DOHH2 (cell line): Measurements from ENCODE around the gene TPD52L2.

Experiments used
- H3F3A ChIP-seq: fragments of 200-600 bp; sonication (generic), shearing (Covaris generic); 2 replicates; pipeline ENCODE4 v1.6.0; 2016; ENCODE audit warnings: antibody characterized with exemption, mild to moderate bottlenecking; ENCODE audit not compliant: control insufficient read depth, insufficient read depth
- H3K27ac ChIP-seq: fragments of 200-600 bp; sonication (generic); 2 replicates; pipeline ENCODE4 v1.5.1; 2014; ENCODE audit warnings: low read depth, mild to moderate bottlenecking, low read length, moderate library complexity
- H3K27me3 ChIP-seq: fragments of 200-600 bp; sonication (generic); 2 replicates; pipeline ENCODE4 v1.6.1; 2014; ENCODE audit warnings: mild to moderate bottlenecking, low read length, mixed read lengths; ENCODE audit not compliant: control insufficient read depth
- H3K36me3 ChIP-seq: fragments of 200-600 bp; sonication (generic); 2 replicates; pipeline ENCODE4 v1.6.1; 2014; ENCODE audit warnings: mild to moderate bottlenecking, low read length, moderate library complexity, mixed read lengths; ENCODE audit not compliant: control insufficient read depth
- H3K4me1 ChIP-seq: fragments of 200-600 bp; sonication (generic); 2 replicates; pipeline ENCODE4 v1.6.1; 2014; ENCODE audit warnings: mild to moderate bottlenecking, low read length, mixed read lengths; ENCODE audit not compliant: control insufficient read depth
- H3K4me2 ChIP-seq: fragments of 200-600 bp; sonication (generic); 2 replicates; pipeline ENCODE4 v1.6.0; 2014; ENCODE audit warnings: mild to moderate bottlenecking, low read length, moderate library complexity
- H3K4me3 ChIP-seq: fragments of 200-600 bp; sonication (generic); 2 replicates; pipeline ENCODE4 v1.5.1; 2014; ENCODE audit warnings: mild to moderate bottlenecking, low read length, mixed read lengths
- H3K79me2 ChIP-seq: fragments of 200-600 bp; sonication (generic); 2 replicates; pipeline ENCODE4 v1.6.1; 2014; ENCODE audit warnings: mild to moderate bottlenecking, low read length, mixed read lengths; ENCODE audit not compliant: control insufficient read depth
- H3K9me2 ChIP-seq: fragments of 200-600 bp; sonication (generic); replicated peaks from 2 replicates; pipeline ENCODE4 v1.6.1; 2014; ENCODE audit warnings: mild to moderate bottlenecking, low read length, mixed read lengths; ENCODE audit not compliant: control insufficient read depth
- H3K9me3 ChIP-seq: fragments of 200-600 bp; sonication (generic); 2 replicates; pipeline ENCODE4 v1.6.1; 2014; ENCODE audit warnings: antibody characterized with exemption, low read length, mixed read lengths; ENCODE audit not compliant: control insufficient read depth, insufficient read depth
- H4K20me1 ChIP-seq: fragments of 200-600 bp; sonication (generic); 2 replicates; pipeline ENCODE4 v1.6.0; 2014; ENCODE audit warnings: low read depth, mild to moderate bottlenecking, antibody characterized with exemption, low read length, moderate library complexity; ENCODE audit not compliant: control insufficient read depth, insufficient read depth
- EZH2phosphoT487 ChIP-seq: fragments of 200-600 bp; sonication (generic); IDR thresholded peaks from 2 replicates; pipeline ENCODE4 v1.6.1; 2017; ENCODE audit warnings: borderline replicate concordance, mild to moderate bottlenecking, antibody characterized with exemption, low read length, moderate library complexity, mixed read lengths
- TF ChIP-seq, protein P1 (sequence below): fragments of 200-600 bp; sonication (generic); IDR thresholded peaks from one replicate; pipeline ENCODE4 v1.5.1; 2014; ENCODE audit warnings: antibody characterized with exemption, mild to moderate bottlenecking, low read depth, low read length; ENCODE audit not compliant: poor library complexity, severe bottlenecking

TPD52L2 gene

GRCh38 chr20:63835021-63835858, 29.8 kb upstream of the TPD52L2 start:
- Histone ChIP-seq H3K27ac (no peak overlapping the region), H3K79me2 (no peaks in the 10 kb centered on the region), H3K4me2 (no peak overlapping the region), H4K20me1 (no peaks in the 10 kb centered on the region), H3K27me3 (peaks cover 3% of the 10 kb centered on the region), H3K4me1 (no peaks in the 10 kb centered on the region), H3K9me2 (no peaks in the 10 kb centered on the region), H3F3A (no peaks in the 10 kb centered on the region), H3K9me3 (no peaks in the 10 kb centered on the region), H3K4me3 (no peak overlapping the region), H3K36me3 (no peaks in the 10 kb centered on the region)
- TF ChIP-seq, protein P1, sequence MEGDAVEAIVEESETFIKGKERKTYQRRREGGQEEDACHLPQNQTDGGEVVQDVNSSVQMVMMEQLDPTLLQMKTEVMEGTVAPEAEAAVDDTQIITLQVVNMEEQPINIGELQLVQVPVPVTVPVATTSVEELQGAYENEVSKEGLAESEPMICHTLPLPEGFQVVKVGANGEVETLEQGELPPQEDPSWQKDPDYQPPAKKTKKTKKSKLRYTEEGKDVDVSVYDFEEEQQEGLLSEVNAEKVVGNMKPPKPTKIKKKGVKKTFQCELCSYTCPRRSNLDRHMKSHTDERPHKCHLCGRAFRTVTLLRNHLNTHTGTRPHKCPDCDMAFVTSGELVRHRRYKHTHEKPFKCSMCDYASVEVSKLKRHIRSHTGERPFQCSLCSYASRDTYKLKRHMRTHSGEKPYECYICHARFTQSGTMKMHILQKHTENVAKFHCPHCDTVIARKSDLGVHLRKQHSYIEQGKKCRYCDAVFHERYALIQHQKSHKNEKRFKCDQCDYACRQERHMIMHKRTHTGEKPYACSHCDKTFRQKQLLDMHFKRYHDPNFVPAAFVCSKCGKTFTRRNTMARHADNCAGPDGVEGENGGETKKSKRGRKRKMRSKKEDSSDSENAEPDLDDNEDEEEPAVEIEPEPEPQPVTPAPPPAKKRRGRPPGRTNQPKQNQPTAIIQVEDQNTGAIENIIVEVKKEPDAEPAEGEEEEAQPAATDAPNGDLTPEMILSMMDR = no peak
- TF ChIP-seq EZH2phosphoT487 = no peak

GRCh38 chr20:63836458-63837344, 28.4 kb upstream of the TPD52L2 start:
- TF ChIP-seq, protein P1 = no peak
- no peak for TF ChIP-seq EZH2phosphoT487
- Histone ChIP-seq H3K4me3 (no peak overlapping the region), H3K9me2 (no peaks in the 10 kb centered on the region), H3K79me2 (no peaks in the 10 kb centered on the region), H3F3A (no peaks in the 10 kb centered on the region), H3K4me2 (no peak overlapping the region), H4K20me1 (no peaks in the 10 kb centered on the region), H3K4me1 (no peaks in the 10 kb centered on the region), H3K9me3 (no peaks in the 10 kb centered on the region), H3K36me3 (no peaks in the 10 kb centered on the region), H3K27ac (no peak overlapping the region), H3K27me3 (no peaks in the 10 kb centered on the region)

DNA sequence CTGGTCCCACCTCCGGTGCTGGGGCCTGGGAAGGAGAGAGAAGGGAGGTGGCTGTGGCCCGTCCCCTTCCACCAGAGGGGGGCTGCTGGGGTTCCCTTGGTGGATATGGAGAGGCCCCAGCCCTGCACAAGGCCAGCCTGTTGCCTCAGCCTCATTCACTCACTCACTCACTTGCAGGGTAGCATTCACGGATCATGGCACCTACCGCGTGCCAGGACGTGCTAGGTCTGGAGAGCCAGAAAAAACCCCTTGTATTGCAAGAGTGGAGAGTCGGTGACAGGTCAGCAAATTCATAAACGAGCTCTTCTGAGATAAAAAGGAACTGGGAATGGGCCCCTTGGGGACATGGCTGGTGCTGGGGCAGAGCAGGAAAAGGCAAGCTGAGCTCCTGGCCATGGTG, 27.6 kb upstream of the TPD52L2 start:
- H3K4me3 ChIP-seq = no peak overlapping the region
- TF ChIP-seq, protein P1 = no peak
- TF ChIP-seq EZH2phosphoT487 = no peak
- H3K27ac ChIP-seq = no peak overlapping the region
- H3K27me3 ChIP-seq = no peaks in the 10 kb centered on the region; the same call in 1 of the 2 replicates
- H3K4me2 ChIP-seq = no peak overlapping the region
- H4K20me1 ChIP-seq = no peaks in the 10 kb centered on the region
- H3F3A ChIP-seq = no peaks in the 10 kb centered on the region
- no peaks in the 10 kb centered on the region for H3K9me2 ChIP-seq
- no peaks in the 10 kb centered on the region for H3K9me3 ChIP-seq
- H3K79me2 ChIP-seq = no peaks in the 10 kb centered on the region
- no peaks in the 10 kb centered on the region for H3K36me3 ChIP-seq
- H3K4me1 ChIP-seq = no peaks in the 10 kb centered on the region
